SH-SY5Y (cell line): Measurements from ENCODE around the gene FGFR4.

ENCODE experiments used
- GATA2 ChIP-seq: IDR thresholded peaks from 2 replicates; pipeline ENCODE4 v1.6.1; 2011; ENCODE audit warnings: mild to moderate bottlenecking, low read depth, low read length
- GATA3 ChIP-seq: IDR thresholded peaks from 2 replicates; pipeline ENCODE4 v1.6.1; 2011; ENCODE audit warnings: low read depth, mild to moderate bottlenecking, low read length, moderate library complexity

GRCh38 chr5:177113566-177114424, 27.1 kb downstream of the FGFR4 start:
- TF ChIP-seq GATA3 (no peak), GATA2 (peak; percentile 57; the same call in 1 of the 2 replicates)
